OCI-LY1 (cell line): ENCODE results near the gene MCFD2.

ENCODE experiments used
- H2AFZ ChIP-seq: fragments of 200-600 bp; sonication (generic), shearing (Covaris generic); 2 replicates; pipeline ENCODE4 v1.6.0; 2014; ENCODE audit warnings: antibody characterized with exemption, mild to moderate bottlenecking, low read length
- H3F3A ChIP-seq: fragments of 200-600 bp; sonication (generic), shearing (Covaris generic); 2 replicates; pipeline ENCODE4 v1.6.0; 2014; ENCODE audit warnings: mild to moderate bottlenecking, antibody characterized with exemption, low read length, moderate library complexity; ENCODE audit not compliant: insufficient read depth
- H3K27ac ChIP-seq: fragments of 200-600 bp; sonication (generic); 2 replicates; pipeline ENCODE4 v1.5.1; 2014; ENCODE audit warnings: low read length, mixed run types, mild to moderate bottlenecking, low read depth; ENCODE audit not compliant: poor library complexity, severe bottlenecking
- H3K27me3 ChIP-seq: fragments of 200-600 bp; sonication (generic); 2 replicates; pipeline ENCODE4 v1.6.0; 2014; ENCODE audit warnings: antibody characterized with exemption, mild to moderate bottlenecking, low read length, moderate library complexity; ENCODE audit not compliant: insufficient read depth
- H3K36me3 ChIP-seq: fragments of 200-600 bp; sonication (generic); 2 replicates; pipeline ENCODE4 v1.6.1; 2014; ENCODE audit warnings: mild to moderate bottlenecking, antibody characterized with exemption, low read length, moderate library complexity, mixed read lengths; ENCODE audit not compliant: insufficient read depth
- H3K4me1 ChIP-seq: fragments of 200-600 bp; sonication (generic); 2 replicates; pipeline ENCODE4 v1.5.1; 2014; ENCODE audit warnings: mild to moderate bottlenecking, low read length, moderate library complexity; ENCODE audit not compliant: insufficient read depth, severe bottlenecking
- H3K4me2 ChIP-seq: fragments of 200-600 bp; sonication (generic), shearing (Covaris generic); 2 replicates; pipeline ENCODE4 v1.6.1; 2014; ENCODE audit warnings: low read length
- H3K4me3 ChIP-seq: fragments of 200-600 bp; sonication (generic); 2 replicates; pipeline ENCODE4 v1.5.1; 2014; ENCODE audit warnings: low read length, low read depth, mild to moderate bottlenecking, mixed read lengths; ENCODE audit not compliant: poor library complexity, severe bottlenecking
- H3K79me2 ChIP-seq: fragments of 200-600 bp; shearing (Covaris generic); 2 replicates; pipeline ENCODE4 v1.6.1; 2016; ENCODE audit warnings: mixed run types, low read length, mixed read lengths; ENCODE audit not compliant: insufficient read depth
- H3K9ac ChIP-seq: fragments of 200-600 bp; sonication (generic), shearing (Covaris generic); 2 replicates; pipeline ENCODE4 v1.6.1; 2014; ENCODE audit warnings: mild to moderate bottlenecking, low read length, mixed read lengths
- H3K9me2 ChIP-seq: fragments of 200-600 bp; sonication (generic), shearing (Covaris generic); 2 replicates; pipeline ENCODE4 v1.6.1; 2014; ENCODE audit warnings: low read depth, mild to moderate bottlenecking, low read length, mixed read lengths
- H3K9me3 ChIP-seq: fragments of 200-600 bp; shearing (Covaris generic); 2 replicates; pipeline ENCODE4 v1.6.1; 2014; ENCODE audit warnings: low read length, mixed read lengths
- H4K20me1 ChIP-seq: fragments of 200-600 bp; sonication (generic), shearing (Covaris generic); 2 replicates; pipeline ENCODE4 v1.6.0; 2016; ENCODE audit warnings: mild to moderate bottlenecking, low read length; ENCODE audit not compliant: insufficient read depth
- EZH2 ChIP-seq: fragments of 200-600 bp; sonication (generic), shearing (Covaris generic); IDR thresholded peaks from 2 replicates; pipeline ENCODE4 v1.8.0; 2017; ENCODE audit warnings: borderline replicate concordance, mixed run types, mild to moderate bottlenecking, antibody characterized with exemption, low read length, moderate library complexity, mixed read lengths
- TF ChIP-seq, protein P1 (sequence below): fragments of 200-600 bp; sonication (generic), shearing (Covaris generic); IDR thresholded peaks from 2 replicates; pipeline ENCODE4 v1.5.1; 2017; ENCODE audit warnings: mild to moderate bottlenecking, antibody characterized with exemption, low read length, moderate library complexity, mixed read lengths

The MCFD2 gene

DNA sequence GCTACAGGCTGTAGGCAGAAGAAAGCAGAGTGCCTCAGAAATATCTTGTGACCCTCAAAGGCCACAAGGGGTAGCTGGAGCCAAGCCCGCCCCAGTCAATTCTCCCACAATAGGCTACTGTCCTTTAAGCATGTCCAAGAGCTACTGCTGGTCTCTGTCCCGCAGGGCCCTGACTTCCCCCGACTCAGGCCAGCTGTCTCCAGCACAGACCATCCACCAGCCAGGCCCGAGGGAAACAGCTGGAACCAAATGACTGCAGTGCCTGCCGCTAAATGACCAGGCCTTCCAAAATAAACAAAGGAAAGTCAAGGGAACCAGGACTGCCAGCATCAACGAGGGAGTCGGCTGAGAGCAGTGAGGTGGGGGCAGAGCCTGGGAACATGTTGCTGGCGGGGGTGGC lies 36.7 kb downstream of the MCFD2 start:
- no peaks in the 10 kb centered on the region for H3K4me1 ChIP-seq
- no peak overlapping the region for H3K4me2 ChIP-seq
- H3K27ac ChIP-seq, result no peak overlapping the region
- no peaks in the 10 kb centered on the region for H3K79me2 ChIP-seq
- no peaks in the 10 kb centered on the region for H4K20me1 ChIP-seq
- no peak overlapping the region for H2AFZ ChIP-seq
- no peaks in the 10 kb centered on the region for H3K36me3 ChIP-seq
- no peak overlapping the region for H3K9ac ChIP-seq
- TF ChIP-seq, protein P1, sequence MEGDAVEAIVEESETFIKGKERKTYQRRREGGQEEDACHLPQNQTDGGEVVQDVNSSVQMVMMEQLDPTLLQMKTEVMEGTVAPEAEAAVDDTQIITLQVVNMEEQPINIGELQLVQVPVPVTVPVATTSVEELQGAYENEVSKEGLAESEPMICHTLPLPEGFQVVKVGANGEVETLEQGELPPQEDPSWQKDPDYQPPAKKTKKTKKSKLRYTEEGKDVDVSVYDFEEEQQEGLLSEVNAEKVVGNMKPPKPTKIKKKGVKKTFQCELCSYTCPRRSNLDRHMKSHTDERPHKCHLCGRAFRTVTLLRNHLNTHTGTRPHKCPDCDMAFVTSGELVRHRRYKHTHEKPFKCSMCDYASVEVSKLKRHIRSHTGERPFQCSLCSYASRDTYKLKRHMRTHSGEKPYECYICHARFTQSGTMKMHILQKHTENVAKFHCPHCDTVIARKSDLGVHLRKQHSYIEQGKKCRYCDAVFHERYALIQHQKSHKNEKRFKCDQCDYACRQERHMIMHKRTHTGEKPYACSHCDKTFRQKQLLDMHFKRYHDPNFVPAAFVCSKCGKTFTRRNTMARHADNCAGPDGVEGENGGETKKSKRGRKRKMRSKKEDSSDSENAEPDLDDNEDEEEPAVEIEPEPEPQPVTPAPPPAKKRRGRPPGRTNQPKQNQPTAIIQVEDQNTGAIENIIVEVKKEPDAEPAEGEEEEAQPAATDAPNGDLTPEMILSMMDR, result no peak
- no peak for TF ChIP-seq EZH2
- 0 out of 2 replicates have a peak, but pooled peaks cover 4% of the 10 kb centered on the region for H3K27me3 ChIP-seq
- H3K9me2 ChIP-seq, result no peaks in the 10 kb centered on the region
- H3K9me3 ChIP-seq, result no peaks in the 10 kb centered on the region
- no peak overlapping the region for H3K4me3 ChIP-seq
- H3F3A ChIP-seq, result no peaks in the 10 kb centered on the region

DNA sequence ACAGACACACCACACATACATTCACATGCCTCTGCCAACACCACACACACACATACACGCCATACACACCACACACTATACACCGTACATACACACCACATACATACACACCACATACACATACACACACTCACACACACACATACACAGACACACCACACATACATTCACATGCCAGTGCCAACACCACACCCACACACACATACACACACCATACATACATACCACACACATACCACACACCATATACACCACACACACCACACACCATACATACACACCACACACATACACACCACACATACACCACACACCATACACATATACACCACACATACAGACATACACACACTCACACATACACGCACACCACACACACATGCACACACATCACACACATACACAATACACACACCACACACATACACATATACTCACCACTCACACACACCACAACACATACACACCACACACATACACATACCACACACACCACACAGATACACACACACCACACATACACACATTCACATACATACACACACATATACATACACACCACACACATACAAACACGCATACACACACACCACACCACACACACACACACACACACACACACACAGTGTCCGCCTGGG lies 37.2 kb downstream of the MCFD2 start:
- Histone ChIP-seq H3K9ac (no peak overlapping the region), H3F3A (no peaks in the 10 kb centered on the region), H3K4me3 (no peak overlapping the region), H4K20me1 (no peaks in the 10 kb centered on the region), H3K9me3 (no peaks in the 10 kb centered on the region), H3K79me2 (no peaks in the 10 kb centered on the region), H3K4me2 (no peak overlapping the region), H2AFZ (no peak overlapping the region), H3K4me1 (no peaks in the 10 kb centered on the region), H3K27me3 (0 out of 2 replicates have a peak, but pooled peaks cover 4% of the 10 kb centered on the region), H3K27ac (no peak overlapping the region), H3K36me3 (no peaks in the 10 kb centered on the region), H3K9me2 (no peaks in the 10 kb centered on the region)
- TF ChIP-seq, protein P1, result no peak

DNA sequence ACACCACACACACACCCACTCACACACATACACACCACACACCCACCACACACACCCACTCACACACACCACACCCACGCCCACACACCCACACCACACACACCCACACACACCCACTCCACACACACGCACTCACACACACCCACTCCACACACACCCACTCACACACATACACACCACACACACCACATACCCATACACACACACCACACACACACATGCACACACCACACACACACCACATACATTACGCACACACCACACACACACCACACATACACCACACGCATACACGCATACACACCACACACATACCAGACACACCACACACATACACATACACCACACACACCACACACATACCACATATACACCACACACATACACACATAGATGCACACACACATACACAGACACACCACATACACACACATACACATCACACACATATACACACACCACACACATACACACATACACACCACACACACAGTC lies 37.9 kb downstream of the MCFD2 start:
- H3K4me2 ChIP-seq, result no peak overlapping the region
- no peak overlapping the region for H3K9ac ChIP-seq
- TF ChIP-seq EZH2, result no peak
- no peaks in the 10 kb centered on the region for H3K9me3 ChIP-seq
- no peak overlapping the region for H2AFZ ChIP-seq
- no peak overlapping the region for H3K27ac ChIP-seq
- no peaks in the 10 kb centered on the region for H3K36me3 ChIP-seq
- H3F3A ChIP-seq, result no peaks in the 10 kb centered on the region
- H3K4me3 ChIP-seq, result no peak overlapping the region
- H3K27me3 ChIP-seq, result 0 out of 2 replicates have a peak, but pooled peaks cover 4% of the 10 kb centered on the region
- H3K79me2 ChIP-seq, result no peaks in the 10 kb centered on the region
- no peaks in the 10 kb centered on the region for H3K4me1 ChIP-seq
- no peaks in the 10 kb centered on the region for H3K9me2 ChIP-seq
- no peaks in the 10 kb centered on the region for H4K20me1 ChIP-seq
